H1 (cell line): Measurements from ENCODE around the gene PARP14. TPM values are rescaled to one million over a fixed set of nuclear protein-coding genes. Genes with fewer than 3 reads are reported as not detected.
A peak's percentile ranks its signal among the peaks of the same experiment; 100 is the strongest.

Experiments used
- ATF3 ChIP-seq: IDR thresholded peaks from 2 replicates; pipeline ENCODE4 v1.6.1; 2011; ENCODE audit warnings: low read depth, mild to moderate bottlenecking, low read length; ENCODE audit not compliant: insufficient read depth
- CHD7 ChIP-seq: fragments of 300-600 bp; sonication (generic); IDR thresholded peaks from 2 replicates; pipeline ENCODE4 v1.7.1; 2012; ENCODE audit warnings: low read length, moderate library complexity, mild to moderate bottlenecking, inconsistent platforms; ENCODE audit not compliant: insufficient replicate concordance
- E2F6 ChIP-seq: IDR thresholded peaks from 2 replicates; pipeline ENCODE4 v1.6.1; 2012; ENCODE audit warnings: inconsistent platforms
- KDM4A ChIP-seq: IDR thresholded peaks from one replicate; pipeline ENCODE4 v1.7.1; 2012; ENCODE audit warnings: low read depth, mild to moderate bottlenecking, moderate library complexity, low read length, inconsistent platforms; ENCODE audit not compliant: severe bottlenecking
- NRF1 ChIP-seq: IDR thresholded peaks from 2 replicates; pipeline ENCODE4 v1.6.1; 2011; ENCODE audit warnings: mild to moderate bottlenecking, low read depth, low read length, improper control_type of control experiment
- POLR2AphosphoS5 ChIP-seq: IDR thresholded peaks from 2 replicates; pipeline ENCODE4 v1.6.1; 2011; ENCODE audit warnings: low read depth, low read length
- SP1 ChIP-seq: IDR thresholded peaks from 2 replicates; pipeline ENCODE4 v1.6.1; 2011; ENCODE audit warnings: low read depth, low read length
- SRF ChIP-seq: IDR thresholded peaks from 2 replicates; pipeline ENCODE4 v1.6.1; 2011; ENCODE audit warnings: mild to moderate bottlenecking, low read depth, low read length, moderate library complexity
- polyA plus RNA-seq, 7 experiments: library from polyadenylated mRNA; depleted of rRNA in 3 of 7; stranded (reverse) in 5 of 7; unstranded in 2 of 7; fragments of >200 nt in 5 of 7; fragments of 200-250 nt in 2 of 7; gene quantifications; 1 replicate in 5 of 7; 2 replicates in 1 of 7; 4 replicates in 1 of 7; pipeline versions ENCODE4 v1.2.1 to v1.2.3, GENCODE V29; 2011 to 2013; ENCODE audit warnings: missing spikeins in 2 of 7, mixed read lengths in 2 of 7
- total RNA-seq: library from RNA; stranded (reverse); fragmentation: NEBNext Ultra II Directional; extraction: Animal tissue kit (Norgen Biotek cat#: 25700); gene quantifications from 2 replicates; pipeline ENCODE4 v1.2.1, GENCODE V29; 2021

The PARP14 gene
- total and polyA plus RNA-seq, 2 of the 8 experiments (the other 6 are each of a cell fraction or from before 2014, with no cell fraction given), result 12.6 to 17.6 TPM

- TF ChIP-seq CHD7, result no peak
- no peak for TF ChIP-seq SRF
- 0 out of 2 replicates have a peak, but pooled peaks have one; percentile 25 for TF ChIP-seq E2F6
- TF ChIP-seq SP1, result no peak
- no peak for TF ChIP-seq ATF3
- TF ChIP-seq POLR2AphosphoS5, result 0 out of 2 replicates have a peak, but pooled peaks have one; percentile 17
- peak; percentile 94 for TF ChIP-seq KDM4A
- no peak for TF ChIP-seq NRF1
Observed at GRCh38 chr3:122680475-122681283, at the start of gene PARP14 (continued).
